SK-N-SH (cell line): Measurements from ENCODE around the gene SEC11A.

Source experiments
- CTCF ChIP-seq: fragments of 200-600 bp; sonication (generic); IDR thresholded peaks from 2 replicates; pipeline ENCODE4 v1.6.1; 2017; ENCODE audit warnings: antibody characterized with exemption, mild to moderate bottlenecking, moderate library complexity
- EP300 ChIP-seq, 2 experiments: IDR thresholded peaks; 2 replicates each; pipeline versions ENCODE4 v1.4.0 to v1.6.1; 2012; ENCODE audit warnings: borderline replicate concordance in 1 of 2, low read depth in 1 of 2, low read length in 1 of 2
- FOXM1 ChIP-seq: IDR thresholded peaks from 2 replicates; pipeline ENCODE4 v1.4.0; 2012; ENCODE audit warnings: low read depth, mild to moderate bottlenecking
- MAX ChIP-seq: IDR thresholded peaks from 2 replicates; pipeline ENCODE4 v1.4.0; 2012; ENCODE audit warnings: low read depth
- POLR2AphosphoS5 ChIP-seq: IDR thresholded peaks from 2 replicates; pipeline ENCODE4 v1.6.1; 2012; ENCODE audit warnings: low read depth, low read length
- RAD21 ChIP-seq: IDR thresholded peaks from 2 replicates; pipeline ENCODE4 v1.6.1; 2012; ENCODE audit warnings: mild to moderate bottlenecking, low read length
- REST ChIP-seq: IDR thresholded peaks from 2 replicates; pipeline ENCODE4 v1.6.1; 2012; ENCODE audit warnings: mild to moderate bottlenecking, low read depth, low read length, moderate library complexity
- RFX5 ChIP-seq: IDR thresholded peaks from 2 replicates; pipeline ENCODE4 v1.6.1; 2012; ENCODE audit warnings: mild to moderate bottlenecking, improper control_type of control experiment, low read length
- TAF1 ChIP-seq: IDR thresholded peaks from 2 replicates; pipeline ENCODE4 v1.6.1; 2012; ENCODE audit warnings: low read depth, mild to moderate bottlenecking, low read length, moderate library complexity, borderline replicate concordance
- TCF12 ChIP-seq: IDR thresholded peaks from 2 replicates; pipeline ENCODE4 v1.4.0; 2012
- YY1 ChIP-seq: IDR thresholded peaks from 2 replicates; pipeline ENCODE4 v1.4.0; 2012; ENCODE audit warnings: low read depth, mild to moderate bottlenecking

- TF ChIP-seq YY1 (no peak), EP300 (IDR thresholded peaks at IDR 0.05; ENCODE audit: borderline replicate concordance in 1 of 2, low read depth in 1 of 2, low read length in 1 of 2) (no peak), CTCF (no peak), TCF12 (no peak), RAD21 (no peak), POLR2AphosphoS5 (no peak), MAX (no peak), REST (no peak), RFX5 (no peak), FOXM1 (no peak), TAF1 (no peak)
Observed at GRCh38 chr15:84661001-84661400, 54.9 kb downstream of the SEC11A start.
